ENCODE results near the gene ADK. TPM values are rescaled to one million over a fixed set of nuclear protein-coding genes. Genes with fewer than 3 reads are reported as not detected.
"Not testable (repeated sequence)": the region's sequence is repeated elsewhere in the genome, so short reads cannot be mapped to it uniquely, and the experiment has no call there.

The ADK gene
- total RNA-seq, 1 experiment from 2014 or later = 51.4 TPM

DNA sequence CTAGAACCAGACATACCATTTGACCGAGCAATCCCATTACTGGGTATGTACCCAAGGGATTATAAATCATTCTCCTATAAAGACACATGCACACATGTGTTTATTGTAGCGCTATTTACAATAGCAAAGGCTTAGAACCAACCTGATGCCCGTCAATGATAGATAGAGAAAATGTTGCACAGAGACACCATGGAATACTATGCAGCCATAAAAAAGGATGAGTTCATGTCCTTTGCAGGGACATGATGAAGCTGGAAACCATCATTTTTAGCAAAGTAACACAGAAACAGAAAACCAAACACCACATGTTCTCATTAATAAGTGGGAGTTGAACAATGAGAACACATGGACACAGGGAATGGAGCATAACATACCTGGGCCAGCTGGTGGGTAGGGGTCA is 202.0 kb downstream of the ADK start:
- not testable (repeated sequence) for DNase-seq (ENCODE audit: low spot score)

- no peak for DNase-seq (ENCODE audit: low spot score)
These were observed 210.7 kb downstream of the ADK start for GRCh38 chr10:74361678-74362077.

DNA sequence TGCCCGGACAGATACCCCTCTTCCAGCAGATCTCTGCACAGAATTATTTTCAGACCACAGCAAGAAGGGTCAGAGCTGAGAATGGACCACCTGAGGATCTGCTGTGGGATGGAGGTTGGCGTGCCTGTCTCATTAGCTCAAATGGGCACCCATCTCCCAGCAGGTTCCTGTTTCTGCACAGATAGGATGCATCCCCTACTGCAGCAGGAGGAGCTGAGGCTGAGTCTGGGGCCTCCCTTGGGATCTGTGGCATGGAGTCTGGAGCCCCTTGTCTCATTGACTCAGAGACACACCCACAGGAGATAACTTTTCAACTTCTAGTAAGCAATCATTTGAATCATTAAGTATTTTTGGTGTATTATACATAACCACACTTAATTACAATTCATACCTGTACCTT is 212.7 kb downstream of the ADK start:
- DNase-seq (ENCODE audit: low spot score) = no peak

DNA sequence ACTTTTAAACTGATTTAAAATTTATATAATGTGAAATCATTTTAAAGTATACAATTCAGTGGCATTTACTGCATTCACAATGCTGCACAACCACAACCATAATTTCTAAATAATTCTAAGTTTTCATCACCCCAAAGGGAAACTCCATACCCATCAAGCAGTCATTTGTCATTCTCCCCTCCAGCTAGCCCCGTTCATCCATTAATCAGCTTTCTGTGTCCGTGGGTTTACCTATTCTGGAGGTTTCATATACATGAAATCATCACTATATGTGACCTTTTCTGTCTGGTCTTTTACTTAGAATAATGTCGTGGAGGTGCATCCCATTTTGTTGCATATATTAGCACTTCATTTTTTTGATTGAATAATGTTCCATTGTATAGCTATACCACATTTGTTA is 214.1 kb downstream of the ADK start:
- DNase-seq (ENCODE audit: low spot score) = no peak

GRCh38 chr10:74371696-74372095 is 220.7 kb downstream of the ADK start:
- DNase-seq (ENCODE audit: low spot score) = peak; percentile 19

DNA sequence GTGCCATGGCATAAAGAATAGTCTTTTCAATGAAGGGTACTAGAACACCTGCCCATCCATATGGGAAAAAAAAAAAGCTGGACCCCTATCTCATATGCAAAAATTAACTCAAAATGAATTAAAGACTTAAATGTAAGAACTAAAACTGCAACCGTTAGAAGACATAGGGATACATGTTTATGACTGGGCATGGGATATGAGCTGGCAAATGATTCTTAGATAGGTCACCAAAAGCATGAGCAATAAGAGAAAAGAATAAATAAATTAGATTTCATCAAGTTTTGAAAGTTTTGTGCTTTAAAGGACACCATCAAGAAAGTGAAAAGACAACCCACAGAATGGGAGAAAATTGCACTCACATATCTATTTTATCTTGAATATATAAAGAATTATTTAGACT is 222.0 kb downstream of the ADK start:
- DNase-seq (ENCODE audit: low spot score) = no peak

DNA sequence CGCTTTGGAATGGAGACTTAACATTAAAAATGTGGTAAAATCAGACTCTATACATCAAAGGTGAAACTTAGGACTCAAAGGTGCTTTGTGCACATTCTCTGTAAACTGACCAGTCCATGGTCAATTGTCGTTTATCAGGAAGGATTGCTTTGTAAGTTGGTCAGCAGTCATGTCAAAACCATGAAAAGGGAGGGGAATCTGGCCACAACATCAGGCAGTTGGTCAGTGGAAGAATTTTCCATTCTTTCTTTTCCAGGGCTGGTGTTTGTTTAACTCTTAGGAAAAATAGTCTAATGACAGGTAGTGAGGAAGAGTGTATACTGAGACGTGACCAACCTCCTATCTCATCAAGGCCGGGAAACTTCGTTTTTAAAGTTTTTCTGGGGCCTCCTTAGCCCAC is 226.5 kb downstream of the ADK start:
- DNase-seq (ENCODE audit: low spot score) = no peak

- no peak for DNase-seq (ENCODE audit: low spot score)
These were observed 228.5 kb downstream of the ADK start for GRCh38 chr10:74379474-74379873.

- DNase-seq (ENCODE audit: low spot score) = no peak
These were observed 229.8 kb downstream of the ADK start for GRCh38 chr10:74380795-74381194.

DNA sequence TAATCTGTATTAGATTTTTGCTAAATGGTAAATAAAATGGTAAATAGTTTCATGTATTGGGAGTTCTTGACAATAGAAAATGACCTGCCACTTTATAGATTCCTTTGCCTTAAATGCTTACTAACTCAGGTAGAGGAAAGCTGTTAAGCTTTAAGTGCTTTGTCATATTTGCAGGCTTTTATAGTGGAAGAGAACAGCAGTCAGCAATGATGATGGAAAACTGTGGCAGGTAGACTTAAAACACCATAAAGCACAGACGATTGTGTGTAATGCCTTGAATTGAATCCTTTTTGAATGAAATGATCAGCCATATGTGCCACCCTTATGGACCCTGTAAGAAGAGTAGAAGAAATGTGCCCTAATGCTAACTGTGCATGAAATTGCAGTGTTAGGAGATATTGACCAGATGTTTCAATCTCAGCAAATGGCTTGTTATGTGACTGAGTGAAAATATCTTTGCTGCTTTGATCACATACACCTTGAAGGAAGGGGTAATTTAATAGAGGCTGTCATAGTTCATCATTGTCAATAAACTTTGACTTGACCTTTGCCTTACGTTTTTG is 230.4 kb downstream of the ADK start:
- no peak for DNase-seq (ENCODE audit: low spot score)

- no peak for DNase-seq (ENCODE audit: low spot score)
These were observed 231.6 kb downstream of the ADK start for GRCh38 chr10:74382663-74383062.

- no peak for DNase-seq (ENCODE audit: low spot score)
These were observed 232.6 kb downstream of the ADK start for GRCh38 chr10:74383642-74384041.

DNA sequence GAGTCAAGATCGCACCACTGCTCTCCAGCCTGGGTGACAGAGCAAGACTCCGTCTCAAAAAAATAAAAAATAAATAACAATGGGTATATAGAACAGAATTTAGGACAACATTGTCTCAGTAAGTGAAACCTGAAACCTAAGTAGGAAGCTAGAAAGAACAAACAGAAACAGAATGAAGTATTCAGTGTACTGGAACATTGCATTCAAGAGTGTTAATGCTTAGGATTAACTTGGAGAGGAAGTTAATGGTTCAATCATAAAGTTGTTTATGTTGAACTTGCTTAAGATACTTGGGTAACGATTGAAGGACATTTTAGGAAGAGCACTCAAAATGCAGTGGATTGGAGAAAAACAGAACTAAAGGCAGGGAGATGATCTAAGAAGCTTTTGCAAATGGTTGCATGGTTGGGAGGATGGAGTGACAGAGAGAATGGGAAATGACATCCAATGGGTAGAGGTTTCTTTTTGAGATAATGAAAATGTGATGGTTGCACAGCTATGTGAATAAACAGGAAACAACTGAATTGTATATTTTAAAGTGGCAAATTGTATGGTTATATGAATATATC is 233.7 kb downstream of the ADK start:
- DNase-seq (ENCODE audit: low spot score) = no peak

GRCh38 chr10:74388801-74389200 is 237.8 kb downstream of the ADK start:
- DNase-seq (ENCODE audit: low spot score) = no peak

GRCh38 chr10:74391786-74392185 is 240.8 kb downstream of the ADK start:
- no peak for DNase-seq (ENCODE audit: low spot score)

GRCh38 chr10:74394416-74394969 is 243.5 kb downstream of the ADK start:
- no peak for DNase-seq (ENCODE audit: low spot score)

DNA sequence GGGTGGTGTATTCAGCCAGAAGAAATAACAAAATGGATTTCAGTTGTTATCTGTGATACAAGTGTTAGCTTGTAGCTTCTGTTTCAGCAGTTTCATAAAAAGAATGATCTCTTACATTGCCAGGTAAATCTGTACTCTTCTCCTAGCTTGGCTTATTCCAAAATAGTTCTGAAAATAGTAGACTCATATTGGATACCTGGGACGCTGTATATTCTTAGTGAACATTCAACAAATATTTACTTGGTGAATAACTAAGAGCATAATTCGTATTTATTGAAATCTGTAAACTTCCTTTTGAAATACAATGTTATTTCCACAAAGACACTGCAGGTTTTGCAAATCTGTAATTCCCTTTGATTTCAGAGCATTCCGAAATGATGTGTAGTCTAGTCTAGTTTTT is 249.2 kb downstream of the ADK start:
- no peak for DNase-seq (ENCODE audit: low spot score)

- DNase-seq (ENCODE audit: low spot score) = no peak
These were observed 255.0 kb downstream of the ADK start for GRCh38 chr10:74406006-74406405.

GRCh38 chr10:74415146-74415839 is 264.3 kb downstream of the ADK start:
- no peak for DNase-seq (ENCODE audit: low spot score)

GRCh38 chr10:74417397-74417796 is 266.4 kb downstream of the ADK start:
- DNase-seq (ENCODE audit: low spot score) = no peak

GRCh38 chr10:74418285-74418872 is 267.4 kb downstream of the ADK start:
- peak; percentile 8 for DNase-seq (ENCODE audit: low spot score)

- no peak for DNase-seq (ENCODE audit: low spot score)
These were observed 268.5 kb downstream of the ADK start for GRCh38 chr10:74419491-74419951.

DNA sequence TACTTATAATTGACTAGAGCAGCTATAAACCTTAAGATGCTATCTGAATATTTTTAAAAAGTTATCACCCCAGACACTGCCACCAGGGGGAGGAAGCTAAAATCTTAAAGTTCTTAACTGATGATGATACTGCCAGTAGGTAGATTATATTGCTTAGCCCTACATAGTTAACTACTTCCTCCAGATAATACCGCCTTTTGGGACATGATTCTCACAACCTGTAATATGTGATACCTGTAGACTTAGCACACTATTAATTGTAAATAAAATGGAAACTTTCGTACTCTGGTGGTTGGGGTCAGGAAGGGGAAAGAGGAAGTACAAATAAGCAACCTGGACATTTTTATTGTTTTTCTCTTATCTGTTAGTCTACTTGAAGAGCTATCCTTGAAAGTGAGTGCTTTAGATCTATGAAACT is 268.9 kb downstream of the ADK start:
- peak; percentile 40 for DNase-seq (ENCODE audit: low spot score)
